Activated naive CD4-positive, alpha-beta T cell treated with Interleukin-2 at 50 U/mL for 16 hours (primary cell): ENCODE data around the gene KIAA1755.
A peak's percentile ranks its signal among the peaks of the same experiment; 100 is the strongest.

Source experiments
- DNase-seq: peaks from one replicate; pipeline ENCODE4 v3.0.0-alpha.2; 2020

The KIAA1755 gene

DNA sequence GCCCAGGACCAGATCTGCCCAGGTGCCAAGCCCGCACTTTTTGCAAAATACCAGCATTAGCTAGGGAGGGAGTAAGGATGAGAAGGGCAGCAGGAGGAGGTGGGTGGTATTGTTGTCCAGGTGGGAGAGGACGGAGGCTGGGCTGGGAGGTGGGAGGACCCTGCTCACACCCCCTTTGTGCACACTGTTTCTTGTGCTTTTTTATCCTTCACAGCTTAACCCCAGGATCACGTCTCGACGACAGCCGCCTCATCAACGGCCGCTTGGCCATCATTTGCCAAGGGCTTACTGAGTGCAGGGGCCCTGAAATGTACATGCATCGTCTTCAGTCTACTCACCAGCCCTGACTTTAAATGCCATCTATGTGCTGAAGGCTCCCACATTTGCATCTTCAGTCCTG is 83.3 kb downstream of the KIAA1755 start:
- no peak for DNase-seq

DNA sequence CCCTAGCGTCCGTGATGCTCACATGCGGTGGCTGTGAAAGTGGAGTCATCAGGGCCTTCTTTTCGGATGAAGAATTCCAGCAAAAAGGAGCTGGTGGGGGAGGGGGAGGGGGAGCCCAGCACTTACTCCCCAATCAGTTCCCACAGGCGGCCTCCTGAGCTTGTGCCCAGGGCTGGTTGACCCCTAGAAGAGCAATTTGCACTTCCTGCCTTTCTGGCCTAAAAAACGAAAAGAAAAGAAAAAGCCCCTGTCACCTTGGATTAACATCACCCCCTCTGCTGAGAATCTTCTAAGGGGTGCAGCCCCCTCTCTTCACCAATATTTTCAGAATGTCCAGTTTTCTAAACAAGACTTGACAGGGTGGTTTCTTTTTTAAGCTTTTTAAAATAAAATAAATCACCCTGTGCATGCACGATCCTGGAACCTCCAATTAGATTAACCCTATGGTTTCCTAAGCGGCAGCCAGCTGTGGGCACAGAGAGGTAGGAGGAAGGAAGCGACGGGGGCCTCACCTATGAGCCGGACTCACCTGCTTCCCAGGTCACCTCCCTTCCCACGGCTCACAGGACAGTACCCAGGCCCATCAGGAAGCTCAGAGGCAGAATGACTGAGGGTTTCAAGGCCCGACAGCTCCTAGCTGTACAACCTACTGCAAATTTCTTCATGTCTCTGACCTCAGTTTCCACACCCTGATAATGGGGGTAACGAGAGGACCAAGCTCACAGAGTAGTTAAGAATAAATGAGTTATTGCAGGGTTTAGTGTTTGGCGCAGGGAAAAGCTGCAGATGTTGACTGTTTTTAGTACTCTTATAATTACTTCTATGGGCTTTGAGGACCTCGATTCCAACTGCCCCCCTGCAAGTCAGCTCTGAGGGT is 85.0 kb downstream of the KIAA1755 start:
- DNase-seq: no peak

DNA sequence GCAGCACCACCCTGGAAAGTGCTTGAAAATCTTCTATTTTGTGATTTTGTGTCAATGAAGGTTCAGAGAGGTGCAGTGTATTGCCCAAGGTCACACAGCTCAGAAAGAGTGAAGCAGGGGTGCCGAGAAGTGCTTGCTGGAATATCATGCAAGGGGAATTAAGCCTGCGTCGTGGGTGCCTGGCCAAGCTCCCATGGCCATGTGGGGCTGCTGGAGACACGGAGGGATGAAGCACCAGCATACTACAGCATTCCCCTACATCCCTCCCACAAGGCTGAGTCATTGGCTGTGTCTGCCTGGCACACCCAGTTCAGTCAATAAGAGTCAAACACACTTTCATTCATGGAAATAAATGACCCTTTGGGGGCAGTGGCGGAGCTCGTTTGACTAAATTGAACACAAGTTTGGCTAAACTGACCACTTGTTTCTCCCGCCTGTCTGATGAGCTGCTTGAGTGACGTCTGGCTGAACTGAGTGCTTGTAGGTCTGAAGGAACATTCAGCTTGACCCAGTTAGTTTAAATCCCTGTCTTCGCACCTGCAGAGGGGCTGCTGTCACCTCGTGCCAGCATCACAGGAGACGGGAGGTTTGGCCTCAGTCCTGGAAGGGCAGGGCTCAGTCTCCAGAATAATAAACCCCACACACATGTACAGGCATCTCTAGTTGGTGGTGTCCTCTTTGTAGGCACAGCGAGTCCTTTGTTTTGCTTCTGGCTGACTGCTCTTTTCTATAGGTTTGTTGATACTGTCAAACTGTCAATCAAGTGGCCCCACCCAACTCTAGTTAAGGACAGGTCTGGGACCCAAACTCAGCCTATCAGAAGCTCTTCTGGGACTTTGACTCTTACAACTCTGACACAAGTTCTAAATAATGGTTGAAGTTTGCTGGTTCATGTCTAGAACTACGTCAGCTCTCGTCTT is 87.0 kb downstream of the KIAA1755 start:
- DNase-seq: no peak

DNA sequence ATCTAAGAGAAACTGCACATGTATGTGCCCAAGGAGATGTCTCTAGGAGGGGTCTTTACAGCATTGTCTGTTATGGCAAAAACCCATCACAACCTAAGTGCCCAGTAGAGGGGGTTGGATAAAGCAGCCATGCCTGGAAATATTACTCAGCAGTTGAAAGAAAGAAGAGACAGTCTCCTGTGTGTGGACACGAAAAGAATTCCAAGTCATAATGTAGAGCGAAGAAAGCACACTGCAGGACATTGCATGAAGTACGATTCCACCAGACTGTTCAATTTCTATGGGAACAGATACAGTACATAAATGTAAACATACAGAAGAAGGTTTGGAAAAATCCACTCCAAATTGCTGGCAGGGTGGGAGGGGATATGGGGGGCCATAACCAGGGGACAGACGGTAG is 88.1 kb downstream of the KIAA1755 start:
- DNase-seq: no peak

DNA sequence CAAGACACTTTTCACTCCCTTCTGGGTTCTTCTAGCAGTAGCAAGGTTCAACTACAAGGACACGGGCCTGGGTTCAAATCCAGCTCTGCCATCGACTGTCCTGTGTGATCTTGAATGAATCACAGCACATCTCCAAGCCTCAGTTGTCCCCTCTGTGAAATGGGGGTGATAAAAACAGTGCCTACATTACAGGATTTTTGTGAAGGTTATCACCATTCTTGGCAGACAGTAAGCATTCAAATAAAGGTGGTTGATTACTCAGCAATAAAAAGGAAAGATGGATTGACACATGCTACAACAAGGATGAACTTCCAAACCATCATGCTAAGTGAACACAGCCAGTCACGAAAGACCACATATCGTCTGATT is 88.9 kb downstream of the KIAA1755 start:
- no peak for DNase-seq

DNA sequence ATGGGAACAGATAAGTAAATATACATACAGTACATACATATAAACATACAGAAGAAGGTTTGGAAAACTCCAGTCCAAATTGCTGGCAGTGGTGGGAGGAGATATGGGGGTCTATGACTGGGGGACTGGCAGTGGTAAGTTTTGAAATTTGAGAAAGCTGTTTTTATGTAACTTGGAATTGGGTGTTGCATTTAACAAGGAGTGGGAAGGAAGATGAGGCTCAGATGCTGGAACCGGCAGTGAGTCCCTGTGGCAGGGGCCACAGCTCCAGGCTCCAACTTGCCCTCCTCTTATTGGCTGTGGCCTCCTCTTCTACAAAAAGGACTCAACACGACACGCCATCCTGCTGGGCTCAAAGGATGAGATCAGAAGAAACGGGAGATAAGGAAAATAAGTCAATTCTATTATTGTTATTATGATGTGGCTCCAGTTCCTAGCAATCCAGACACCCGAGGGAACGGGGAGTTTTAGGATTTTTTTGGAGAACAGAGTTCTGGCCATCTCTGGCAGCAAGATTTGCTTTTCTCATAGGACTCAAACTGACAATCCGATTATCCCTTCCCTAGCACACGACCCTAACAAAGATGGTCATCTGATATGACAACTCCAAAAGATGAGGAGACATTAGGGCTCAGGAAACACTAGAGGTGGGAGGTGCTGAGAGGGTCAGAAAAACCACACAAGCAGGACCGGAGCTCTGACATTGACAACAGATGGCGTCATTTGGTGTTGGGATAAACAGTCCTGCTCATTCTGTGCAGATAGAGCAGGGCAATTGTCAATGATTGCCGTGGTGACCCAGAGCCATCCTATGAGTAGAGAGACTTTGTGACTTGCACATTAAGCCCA is 89.5 kb downstream of the KIAA1755 start:
- no peak for DNase-seq

DNA sequence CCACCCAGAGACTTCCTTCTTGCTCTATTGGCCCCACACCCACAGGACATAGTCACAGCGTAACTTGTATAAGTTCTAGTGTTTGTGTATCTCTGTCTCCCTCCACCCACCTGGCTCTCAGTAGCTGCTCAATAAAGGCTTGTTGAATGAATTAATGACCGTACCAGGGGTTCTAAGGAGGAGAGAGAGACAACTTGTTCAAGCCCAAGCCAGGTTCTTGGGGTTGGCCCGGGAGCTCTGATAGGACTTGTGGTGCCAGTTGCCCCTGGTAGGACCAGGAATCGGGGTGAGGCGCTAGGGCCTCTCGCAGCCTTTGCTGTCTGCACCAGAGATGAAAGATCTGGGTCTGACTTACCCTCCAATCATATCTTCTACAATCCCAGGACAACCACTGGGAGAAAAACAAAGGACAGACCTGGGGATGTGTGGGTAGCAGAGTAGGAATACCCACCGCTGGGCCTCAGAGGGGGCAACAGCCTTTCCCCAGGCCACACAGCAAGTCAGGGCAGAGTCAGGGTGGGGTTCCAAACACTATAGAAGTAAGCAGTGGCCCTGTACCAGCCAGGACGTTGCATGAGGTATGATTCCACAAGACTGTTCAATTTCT is 90.2 kb downstream of the KIAA1755 start:
- no peak for DNase-seq

DNA sequence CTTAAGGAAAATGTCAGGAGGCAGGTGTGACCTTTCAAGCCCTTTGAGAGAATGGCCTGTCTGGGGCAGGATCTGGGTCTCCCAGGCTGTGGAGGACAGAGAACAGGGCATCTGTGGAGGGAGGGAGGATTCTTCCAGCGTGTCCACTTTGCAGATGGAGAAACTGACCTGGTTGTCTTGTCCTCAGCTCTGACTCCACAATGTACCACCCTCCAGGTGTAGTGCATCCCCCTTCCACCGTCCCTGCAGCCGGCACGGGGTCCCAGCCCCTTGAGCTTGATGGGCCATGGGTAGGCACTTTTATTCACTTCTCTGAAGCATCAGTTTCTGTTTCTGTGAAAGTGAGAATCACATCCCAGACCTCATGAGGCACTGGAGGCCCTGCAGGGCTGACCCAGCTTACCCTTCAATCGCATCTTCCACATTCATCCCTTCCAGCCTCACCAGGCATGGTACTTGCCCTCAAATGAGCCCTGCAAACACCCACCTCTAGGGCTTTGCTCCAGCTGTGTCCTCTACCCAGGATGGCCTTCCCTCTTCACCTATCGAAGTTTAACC is 90.8 kb downstream of the KIAA1755 start:
- DNase-seq: no peak

DNA sequence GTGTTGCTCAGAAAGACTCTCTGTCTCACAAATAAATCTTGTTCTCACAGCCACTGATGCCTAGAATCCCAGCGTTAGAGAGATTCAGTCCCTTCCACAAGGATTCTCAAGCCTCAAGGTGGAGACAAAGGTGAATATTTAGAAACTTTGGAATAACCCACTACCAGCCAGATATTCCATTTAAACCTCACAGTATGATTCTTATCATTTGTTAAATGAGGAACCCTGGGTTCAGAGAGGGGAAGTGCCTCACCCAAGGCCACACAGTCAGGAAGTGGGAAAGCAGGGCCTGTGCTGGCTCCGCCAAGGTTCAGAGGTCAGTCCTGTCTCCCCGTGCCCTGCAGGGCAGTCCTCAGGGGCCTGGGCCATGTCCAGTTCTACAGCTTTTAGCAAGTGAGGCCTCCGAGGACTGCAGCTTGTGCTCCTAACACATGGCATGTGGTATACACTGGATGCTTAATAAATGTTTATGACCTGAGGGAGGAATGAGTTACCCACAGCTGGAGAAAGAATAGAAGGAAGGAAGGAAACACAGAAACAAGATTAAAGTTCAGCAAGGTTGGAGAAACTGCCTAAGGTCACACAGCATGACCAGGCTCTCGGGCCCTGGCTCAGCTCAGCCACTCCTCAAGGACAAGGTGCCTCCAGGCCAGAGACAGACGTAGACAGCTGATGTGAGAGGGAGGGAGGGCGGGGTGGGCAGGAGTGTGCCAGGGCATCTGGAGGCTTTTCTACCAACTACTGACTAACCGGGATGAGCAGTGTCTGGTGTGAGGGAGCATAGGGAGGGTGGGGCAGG is 91.5 kb downstream of the KIAA1755 start:
- no peak for DNase-seq

DNA sequence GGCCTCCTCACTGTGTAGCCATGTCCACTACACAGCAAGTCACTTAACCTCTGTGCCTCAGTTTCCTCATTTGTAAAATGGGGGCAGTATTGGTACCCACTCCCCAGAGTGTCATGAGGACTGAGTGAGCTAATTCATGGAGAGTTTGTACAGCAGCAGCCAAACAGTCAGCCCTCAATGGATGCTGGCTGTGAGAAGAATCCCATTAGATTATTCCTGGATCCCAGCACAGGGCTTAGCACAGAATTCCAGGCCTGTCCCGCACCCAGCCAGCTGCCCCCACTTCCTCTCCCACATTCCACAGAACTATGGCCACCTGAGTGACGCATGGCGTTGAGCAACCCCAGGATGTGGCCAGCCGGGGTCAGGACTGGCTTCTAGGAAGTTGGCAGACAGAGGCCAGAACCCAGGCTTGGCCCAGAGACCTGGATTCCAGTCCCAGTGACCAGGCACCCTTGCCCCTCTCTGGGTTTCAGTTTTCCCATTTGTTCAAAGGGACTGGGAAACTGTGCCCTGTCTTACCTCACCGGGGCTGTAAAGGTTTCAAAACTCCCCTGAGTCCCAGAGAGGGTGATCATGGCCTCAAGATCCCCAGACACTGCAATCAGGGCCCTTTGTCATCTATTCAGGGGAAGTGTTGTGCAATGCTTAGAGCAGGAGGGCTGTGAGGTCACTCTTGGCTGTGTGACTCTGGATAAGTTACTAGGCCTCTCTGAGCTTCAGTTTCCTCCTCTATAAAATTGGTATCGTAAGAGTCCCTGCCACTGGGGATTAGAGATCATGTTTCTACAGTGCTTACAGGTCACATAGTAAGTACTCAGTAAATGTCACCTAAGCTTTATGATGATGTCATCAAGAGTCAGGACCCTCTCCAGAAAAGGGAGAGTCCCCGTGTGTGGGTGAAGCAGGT is 92.4 kb downstream of the KIAA1755 start:
- no peak for DNase-seq

DNA sequence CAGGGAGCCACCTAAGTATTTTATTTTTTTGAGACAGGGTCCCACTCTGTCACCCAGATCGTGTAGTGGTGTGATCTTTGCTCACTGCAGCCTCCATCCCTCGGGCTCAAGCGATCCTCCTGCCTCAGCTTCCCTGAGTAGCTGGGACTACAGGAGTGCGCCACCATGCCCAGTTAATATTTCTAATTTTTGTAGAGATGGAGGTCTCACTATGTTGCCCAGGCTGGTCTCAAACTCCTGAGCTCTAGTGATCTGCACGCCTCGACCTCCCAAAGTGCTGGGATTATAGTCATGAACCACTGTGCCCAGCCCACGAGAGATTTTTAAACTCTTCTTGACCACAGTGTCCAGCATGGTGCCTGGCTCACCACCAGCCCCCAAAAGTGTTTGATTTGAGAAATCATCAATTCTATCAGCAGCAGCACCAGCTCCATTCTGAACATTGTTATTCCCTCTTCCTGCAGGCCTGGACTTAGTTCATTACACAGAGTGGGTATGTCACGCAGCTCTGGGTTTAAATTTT is 93.1 kb downstream of the KIAA1755 start:
- DNase-seq: no peak

DNA sequence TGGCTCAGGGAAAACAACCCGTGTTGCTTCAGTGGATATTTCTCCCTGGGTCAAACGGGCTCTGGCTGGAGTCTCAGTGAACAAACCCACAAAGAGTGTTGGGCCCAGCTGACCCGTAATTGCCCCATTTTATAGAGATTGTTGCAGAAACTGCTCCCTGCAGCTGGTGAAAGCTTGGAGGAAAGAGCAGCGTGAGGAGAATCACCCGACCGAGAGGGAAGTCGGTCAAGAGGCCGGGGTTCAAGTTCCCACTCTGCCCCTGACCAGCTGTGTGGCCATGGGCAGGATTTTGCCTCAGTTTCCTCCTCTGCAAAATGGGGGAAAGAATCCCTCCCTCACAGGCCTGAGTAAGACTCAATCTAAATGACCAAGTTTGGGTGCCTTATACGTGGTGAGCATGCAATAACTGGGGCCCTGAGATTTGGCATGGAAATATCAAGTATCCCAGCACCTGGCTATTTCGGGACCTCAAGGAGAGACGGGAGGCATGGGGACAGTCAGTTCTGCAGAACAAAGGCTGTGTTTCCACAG is 93.8 kb downstream of the KIAA1755 start:
- DNase-seq: no peak

DNA sequence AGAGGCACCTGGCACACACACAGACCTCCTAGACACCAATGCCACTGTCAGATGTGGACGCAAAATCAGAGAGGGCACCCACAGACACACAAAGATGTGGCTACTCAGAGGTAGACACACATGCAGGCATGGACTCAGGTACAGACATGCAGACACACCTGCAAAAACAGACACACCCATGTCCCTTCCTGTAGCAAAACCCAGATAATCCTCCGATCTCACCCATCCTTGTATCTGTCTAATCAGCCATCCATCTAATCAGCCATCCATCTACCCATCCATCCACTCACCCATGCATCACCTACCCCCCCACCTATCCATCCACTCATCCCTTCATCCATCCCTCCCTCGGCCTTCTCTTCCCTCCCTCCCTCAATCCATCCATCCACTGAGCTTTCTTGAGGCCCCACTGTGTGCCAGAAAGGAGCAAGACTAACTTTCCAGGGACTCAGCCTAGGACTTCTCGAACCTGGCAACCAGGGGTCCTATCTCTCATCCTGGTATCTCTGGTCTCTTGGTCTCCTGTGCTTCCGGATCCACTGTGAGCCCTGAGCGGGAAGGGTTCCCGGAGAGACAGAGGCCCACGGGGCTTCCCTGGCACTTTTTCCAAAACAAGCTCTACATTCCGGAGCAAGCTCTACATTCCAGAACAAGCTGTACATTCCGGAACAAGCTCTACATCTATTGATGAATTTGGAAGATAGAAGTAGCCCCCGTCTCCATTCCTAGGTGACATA is 94.4 kb downstream of the KIAA1755 start:
- DNase-seq: no peak

DNA sequence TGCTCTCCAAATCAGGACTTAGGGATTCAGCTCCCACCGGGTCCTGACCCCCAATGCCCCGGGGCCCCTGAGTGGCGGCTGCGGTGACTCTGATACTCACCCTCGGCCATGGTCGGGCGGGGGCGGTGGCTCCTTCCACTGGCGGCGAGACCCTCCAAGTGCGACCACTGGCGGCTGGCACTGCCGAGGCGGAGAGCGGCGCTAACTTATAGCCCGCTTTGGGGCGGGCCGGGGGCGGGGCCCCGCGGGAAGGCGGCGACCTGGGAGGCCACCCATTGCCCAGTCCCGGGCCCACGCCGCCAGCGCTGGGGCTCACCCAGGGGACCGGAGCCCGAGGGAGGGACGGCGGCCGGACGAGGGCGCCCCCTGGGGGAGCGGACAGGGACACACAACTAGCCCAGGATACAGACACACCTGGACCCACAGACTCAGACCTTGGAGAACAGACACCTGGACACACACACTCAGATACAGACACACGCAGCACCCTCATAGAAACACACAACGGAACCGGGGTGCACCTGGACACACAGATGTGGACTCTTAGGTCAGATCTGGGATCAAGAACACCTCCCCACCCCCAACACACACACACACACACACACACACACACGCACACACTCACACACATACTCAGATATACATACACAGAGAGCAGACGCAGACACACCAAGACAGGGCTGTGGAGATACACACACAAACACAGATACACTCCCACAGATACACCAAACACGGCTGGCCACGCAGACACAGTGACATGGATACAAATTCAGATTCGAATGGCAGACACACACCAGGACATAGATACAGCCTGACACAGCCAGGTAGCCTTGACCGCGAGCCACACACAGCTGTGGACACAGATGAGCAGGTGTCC is 95.2 kb downstream of the KIAA1755 start, which contains the start of gene TGM2:
TGM2 (minus strand) TSS at position 182 of the 877 bp plus-strand sequence; CDS start at position 110, 72 bp downstream.
- DNase-seq: peak; percentile 41

DNA sequence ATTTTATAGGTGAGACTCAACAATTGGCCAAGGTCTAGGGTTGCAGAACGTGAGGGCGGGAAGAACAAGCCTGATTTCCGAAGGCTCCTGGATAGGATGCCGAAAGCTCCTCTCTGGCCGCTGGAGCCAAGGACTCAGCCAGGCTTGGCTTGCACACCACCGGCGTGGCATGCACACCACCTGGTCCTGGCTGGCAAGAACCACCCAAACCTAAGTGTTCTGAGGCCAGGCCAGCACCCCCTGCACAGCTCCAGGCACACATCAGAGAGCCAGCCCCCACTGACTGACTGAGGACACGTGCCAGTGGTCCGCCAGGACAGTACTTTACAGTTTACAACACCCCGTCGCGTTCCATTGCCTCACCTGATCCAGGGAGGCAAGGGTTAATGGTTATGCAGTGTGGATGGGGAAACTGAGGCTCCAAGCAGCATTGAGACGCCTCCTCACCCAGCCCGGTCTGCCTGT is 95.9 kb downstream of the KIAA1755 start:
- DNase-seq: no peak

DNA sequence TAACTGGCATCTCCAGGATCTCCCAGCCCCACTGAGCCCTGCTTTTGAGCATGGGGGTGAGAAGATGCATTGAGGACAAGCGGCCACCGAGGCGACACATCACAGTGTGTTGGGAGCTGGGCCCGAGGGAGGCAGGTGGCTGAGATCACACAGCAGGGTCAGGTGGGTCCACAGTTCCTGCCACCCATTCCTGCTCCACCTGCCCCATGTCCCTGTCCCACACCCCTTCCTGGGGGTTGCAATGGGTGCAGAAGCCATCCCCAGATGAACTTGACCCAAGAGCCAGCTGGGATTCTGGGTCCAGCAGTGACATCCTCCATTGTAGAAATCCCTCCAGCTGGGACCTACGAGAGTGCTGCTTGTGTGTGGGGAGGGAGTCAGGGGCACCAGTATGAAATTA is 96.5 kb downstream of the KIAA1755 start:
- no peak for DNase-seq
